ENCODE results near the gene BTBD1. TPM values are rescaled to one million over a fixed set of nuclear protein-coding genes. Genes with fewer than 3 reads are reported as not detected.

BTBD1 gene
- total RNA-seq = 10 to 100 TPM; 39.4 to 84.2 (median 57.4) TPM

GRCh38 chr15:83066734-83067637 is at the start of gene BTBD1:
BTBD1 (minus strand) TSS chr15:83067252; CDS start chr15:83067151, 101 bp downstream.
- DNase-seq (peak; percentile 97 to 98), ATAC-seq (ENCODE audit: low FRiP score in 2 of 2) (peak; percentile 98 to 99)
- Histone ChIP-seq H3K27ac (peak within 1 kb of the TSS; percentile 87 to 99 (median 96)), H3K4me3 (peak within 1 kb of the TSS; percentile 68 to 90 (median 84)), H3K9me3 (no peaks in the 10 kb centered on the region), H3K4me1 (peaks cover 29 to 50% (median 40%) of the 10 kb centered on the region in 4 donors), H3K27me3 (no peaks in the 10 kb centered on the region), H3K36me3 (peaks cover 0 to 3% (median 0%) of the 10 kb centered on the region in 4 donors)
- TF ChIP-seq EP300 (IDR thresholded peaks at IDR 0.05) (peak in 1 of 4 donors; percentile 26), POLR2A (IDR thresholded peaks at IDR 0.05) (peak in 3 of 4 donors; percentile 90 to 98 (median 94)), POLR2AphosphoS5 (IDR thresholded peaks at IDR 0.05) (peak; percentile 94 to 95)
- TF ChIP-seq, protein P1, sequence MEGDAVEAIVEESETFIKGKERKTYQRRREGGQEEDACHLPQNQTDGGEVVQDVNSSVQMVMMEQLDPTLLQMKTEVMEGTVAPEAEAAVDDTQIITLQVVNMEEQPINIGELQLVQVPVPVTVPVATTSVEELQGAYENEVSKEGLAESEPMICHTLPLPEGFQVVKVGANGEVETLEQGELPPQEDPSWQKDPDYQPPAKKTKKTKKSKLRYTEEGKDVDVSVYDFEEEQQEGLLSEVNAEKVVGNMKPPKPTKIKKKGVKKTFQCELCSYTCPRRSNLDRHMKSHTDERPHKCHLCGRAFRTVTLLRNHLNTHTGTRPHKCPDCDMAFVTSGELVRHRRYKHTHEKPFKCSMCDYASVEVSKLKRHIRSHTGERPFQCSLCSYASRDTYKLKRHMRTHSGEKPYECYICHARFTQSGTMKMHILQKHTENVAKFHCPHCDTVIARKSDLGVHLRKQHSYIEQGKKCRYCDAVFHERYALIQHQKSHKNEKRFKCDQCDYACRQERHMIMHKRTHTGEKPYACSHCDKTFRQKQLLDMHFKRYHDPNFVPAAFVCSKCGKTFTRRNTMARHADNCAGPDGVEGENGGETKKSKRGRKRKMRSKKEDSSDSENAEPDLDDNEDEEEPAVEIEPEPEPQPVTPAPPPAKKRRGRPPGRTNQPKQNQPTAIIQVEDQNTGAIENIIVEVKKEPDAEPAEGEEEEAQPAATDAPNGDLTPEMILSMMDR (IDR thresholded peaks at IDR 0.05) = peak in 4 of 6 experiments; percentile 23 to 44 (median 32)
- WGBS, 2 donors = 0% methylated on average over 40 of the region's 90 CpGs; no CpG with 5 or more reads in 1 of the 2 donors

- no peak for DNase-seq
- H3K36me3 ChIP-seq = peaks cover 0 to 37% (median 23%) of the 10 kb centered on the region in 4 donors
- H3K9me3 ChIP-seq = no peaks in the 10 kb centered on the region
- no peak for TF ChIP-seq EP300 (IDR thresholded peaks at IDR 0.05)
- TF ChIP-seq, protein P1 (IDR thresholded peaks at IDR 0.05) = no peak
- no peak for TF ChIP-seq POLR2A (IDR thresholded peaks at IDR 0.05)
- no peak for TF ChIP-seq POLR2AphosphoS5 (IDR thresholded peaks at IDR 0.05)
- H3K27me3 ChIP-seq = no peaks in the 10 kb centered on the region
- peaks cover 18 to 26% (median 20%) of the 10 kb centered on the region in 4 donors for H3K4me1 ChIP-seq
- ATAC-seq (ENCODE audit: low FRiP score in 2 of 2) = no peak
- no peak overlapping the region for H3K27ac ChIP-seq
- H3K4me3 ChIP-seq = no peak overlapping the region
- WGBS, 2 donors = 91 to 95% methylated on average over 11 of the region's 11 CpGs
Observed at GRCh38 chr15:83115831-83116565, 48.9 kb upstream of the BTBD1 start.

DNA sequence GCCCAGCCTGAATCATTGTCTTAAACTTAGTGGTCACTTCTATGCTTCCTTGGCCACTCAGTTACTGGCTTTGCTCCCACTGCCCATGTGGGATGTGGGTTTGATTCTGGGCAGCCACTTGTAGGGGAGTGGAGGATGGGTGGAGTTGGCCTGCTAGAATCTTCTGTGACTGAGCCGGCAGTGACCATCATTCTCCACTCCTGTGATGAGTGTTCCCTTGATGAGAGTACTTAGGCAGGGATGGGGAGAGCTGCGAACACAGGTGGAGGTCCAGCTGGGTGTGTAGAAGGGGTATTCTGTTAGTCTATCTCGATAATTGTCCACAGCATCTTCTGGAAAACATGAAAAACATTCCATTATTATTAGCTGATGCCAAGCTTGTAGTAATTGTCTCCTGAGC is 48.4 kb upstream of the BTBD1 start:
- Histone ChIP-seq H3K9me3 (no peaks in the 10 kb centered on the region), H3K27ac (no peak overlapping the region), H3K36me3 (peaks cover 0 to 36% (median 23%) of the 10 kb centered on the region in 4 donors), H3K4me3 (no peak overlapping the region), H3K4me1 (peaks cover 19 to 32% (median 25%) of the 10 kb centered on the region in 4 donors), H3K27me3 (no peaks in the 10 kb centered on the region)
- DNase-seq (no peak), ATAC-seq (ENCODE audit: low FRiP score in 2 of 2) (no peak)
- 87 to 96% methylated on average over 3 of the region's 3 CpGs for WGBS, 2 donors
- TF ChIP-seq EP300 (IDR thresholded peaks at IDR 0.05) = no peak
- TF ChIP-seq POLR2A (IDR thresholded peaks at IDR 0.05) = no peak
- no peak for TF ChIP-seq POLR2AphosphoS5 (IDR thresholded peaks at IDR 0.05)
- TF ChIP-seq, protein P1 (IDR thresholded peaks at IDR 0.05) = no peak

- no peaks in the 10 kb centered on the region for H3K27me3 ChIP-seq
- TF ChIP-seq POLR2A (IDR thresholded peaks at IDR 0.05) = no peak
- no peak for TF ChIP-seq EP300 (IDR thresholded peaks at IDR 0.05)
- TF ChIP-seq, protein P1 (IDR thresholded peaks at IDR 0.05) = no peak
- TF ChIP-seq POLR2AphosphoS5 (IDR thresholded peaks at IDR 0.05) = no peak
- peaks cover 0 to 32% (median 20%) of the 10 kb centered on the region in 4 donors for H3K36me3 ChIP-seq
- no peak for ATAC-seq (ENCODE audit: low FRiP score in 2 of 2)
- H3K9me3 ChIP-seq = no peaks in the 10 kb centered on the region
- no peak for DNase-seq
- H3K4me1 ChIP-seq = peaks cover 25 to 33% (median 30%) of the 10 kb centered on the region in 4 donors
- no peak overlapping the region for H3K4me3 ChIP-seq
- peak overlapping the region in 1 of 4 donors; percentile 46 for H3K27ac ChIP-seq
- WGBS, 2 donors = 97% methylated on average over 6 of the region's 6 CpGs
Observed at GRCh38 chr15:83114856-83115255, 47.8 kb upstream of the BTBD1 start.

Measured in upper lobe of left lung (tissue), 6 donors.